H1 (cell line): ENCODE measurements around the gene SLC11A1. TPM values are rescaled to one million over a fixed set of nuclear protein-coding genes. Genes with fewer than 3 reads are reported as not detected.

ENCODE experiments used
- CHD7 ChIP-seq: fragments of 300-600 bp; sonication (generic); IDR thresholded peaks from 2 replicates; pipeline ENCODE4 v1.7.1; 2012; ENCODE audit warnings: low read length, moderate library complexity, mild to moderate bottlenecking, inconsistent platforms; ENCODE audit not compliant: insufficient replicate concordance
- RXRA ChIP-seq: IDR thresholded peaks from 2 replicates; pipeline ENCODE4 v1.6.1; 2011; ENCODE audit warnings: low read depth, mild to moderate bottlenecking, low read length, moderate library complexity; ENCODE audit not compliant: insufficient read depth
- SRF ChIP-seq: IDR thresholded peaks from 2 replicates; pipeline ENCODE4 v1.6.1; 2011; ENCODE audit warnings: mild to moderate bottlenecking, low read depth, low read length, moderate library complexity
- YY1 ChIP-seq: IDR thresholded peaks from 2 replicates; pipeline ENCODE4 v1.6.1; 2011; ENCODE audit warnings: low read depth, mild to moderate bottlenecking, low read length
- polyA plus RNA-seq, 7 experiments: library from polyadenylated mRNA; depleted of rRNA in 3 of 7; stranded (reverse) in 5 of 7; unstranded in 2 of 7; fragments of >200 nt in 5 of 7; fragments of 200-250 nt in 2 of 7; gene quantifications; 1 replicate in 5 of 7; 2 replicates in 1 of 7; 4 replicates in 1 of 7; pipeline versions ENCODE4 v1.2.1 to v1.2.3, GENCODE V29; 2011 to 2013; ENCODE audit warnings: missing spikeins in 2 of 7, mixed read lengths in 2 of 7
- total RNA-seq: library from RNA; stranded (reverse); fragmentation: NEBNext Ultra II Directional; extraction: Animal tissue kit (Norgen Biotek cat#: 25700); gene quantifications from 2 replicates; pipeline ENCODE4 v1.2.1, GENCODE V29; 2021

The SLC11A1 gene
- total and polyA plus RNA-seq, 2 of the 8 experiments (the other 6 are each of a cell fraction or from before 2014, with no cell fraction given): 0.20 to 0.43 TPM

- no peak for TF ChIP-seq CHD7
- TF ChIP-seq RXRA: no peak
- no peak for TF ChIP-seq YY1
- TF ChIP-seq SRF: no peak
These were observed 12.7 kb upstream of the SLC11A1 start (continued) for GRCh38 chr2:218369330-218369729.
